ENCODE results near the gene PEAK1.

PEAK1 gene

GRCh38 chr15:77083381-77084160 lies 336.3 kb downstream of the PEAK1 start:
- DNase-seq: peak; percentile 32 to 41

DNA sequence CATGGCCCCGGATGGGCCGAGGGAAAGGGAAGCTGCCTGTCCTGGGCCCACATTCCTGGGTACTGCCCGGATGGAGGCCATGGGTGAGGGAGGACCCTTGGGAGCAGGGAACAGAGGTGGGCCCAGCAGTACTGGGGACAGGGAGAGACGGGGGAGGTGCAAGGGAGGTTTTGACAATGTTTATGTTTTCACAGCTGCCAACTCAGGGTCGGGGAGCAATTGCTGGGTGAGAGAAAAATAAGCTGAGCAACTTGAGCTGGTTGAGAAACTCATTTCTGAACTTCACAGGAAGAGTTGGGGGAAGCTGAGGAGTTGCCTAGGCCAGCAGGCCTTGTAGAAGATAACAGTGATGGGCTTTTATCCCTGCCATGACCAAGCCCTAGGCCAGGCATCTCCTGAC lies 337.9 kb downstream of the PEAK1 start:
- no peak for DNase-seq

DNA sequence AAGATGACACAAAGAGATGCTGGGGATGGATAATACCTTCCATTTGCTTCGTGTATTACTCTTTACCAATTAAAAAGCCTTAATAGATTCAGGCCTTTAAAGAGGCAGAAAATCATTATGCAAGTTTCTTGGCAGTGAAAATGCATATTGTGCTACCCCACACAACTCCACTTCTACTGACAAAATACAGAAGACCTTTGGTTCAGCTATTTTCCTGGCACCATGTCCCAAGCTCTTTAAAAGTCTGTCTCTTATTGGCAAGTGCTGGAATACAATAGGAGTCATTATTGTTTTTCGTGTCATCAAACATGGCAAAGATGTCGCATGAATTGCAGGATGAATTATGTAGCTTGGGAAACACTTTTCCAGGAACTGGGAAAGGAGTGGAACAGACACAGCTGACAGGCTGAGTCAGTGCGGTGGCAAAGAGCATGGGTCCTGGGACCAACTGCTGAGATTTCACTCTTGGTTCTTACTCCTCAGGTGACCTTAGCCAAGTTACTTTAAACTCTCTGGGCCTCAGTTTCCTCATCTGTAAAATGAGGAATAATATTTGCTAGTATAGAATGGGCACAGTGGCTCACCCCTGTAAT lies 343.5 kb downstream of the PEAK1 start:
- no peak for DNase-seq

DNA sequence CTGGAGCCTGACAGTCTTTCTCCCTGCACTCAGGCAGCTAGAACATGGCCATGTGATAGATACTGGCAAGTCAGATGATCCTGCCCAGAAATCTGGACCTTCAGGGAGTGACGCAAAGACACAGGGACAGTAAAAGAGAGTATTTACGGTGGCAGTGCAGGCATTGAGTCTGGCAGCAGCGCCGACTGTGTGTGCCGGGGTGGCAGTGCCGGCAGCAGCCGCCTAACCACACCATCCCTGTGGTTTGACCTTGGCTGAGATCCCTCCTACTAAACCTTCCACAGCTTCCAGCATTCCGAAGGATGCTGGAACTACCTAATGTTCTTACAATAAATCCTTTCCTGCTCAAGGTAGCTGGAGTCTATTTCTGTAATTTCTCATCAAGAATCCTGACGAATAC lies 344.4 kb downstream of the PEAK1 start:
- no peak for DNase-seq

- DNase-seq: no peak
These were observed 345.6 kb downstream of the PEAK1 start for GRCh38 chr15:77074350-77074749.

GRCh38 chr15:77071305-77072223 lies 348.3 kb downstream of the PEAK1 start:
- no peak for DNase-seq

DNA sequence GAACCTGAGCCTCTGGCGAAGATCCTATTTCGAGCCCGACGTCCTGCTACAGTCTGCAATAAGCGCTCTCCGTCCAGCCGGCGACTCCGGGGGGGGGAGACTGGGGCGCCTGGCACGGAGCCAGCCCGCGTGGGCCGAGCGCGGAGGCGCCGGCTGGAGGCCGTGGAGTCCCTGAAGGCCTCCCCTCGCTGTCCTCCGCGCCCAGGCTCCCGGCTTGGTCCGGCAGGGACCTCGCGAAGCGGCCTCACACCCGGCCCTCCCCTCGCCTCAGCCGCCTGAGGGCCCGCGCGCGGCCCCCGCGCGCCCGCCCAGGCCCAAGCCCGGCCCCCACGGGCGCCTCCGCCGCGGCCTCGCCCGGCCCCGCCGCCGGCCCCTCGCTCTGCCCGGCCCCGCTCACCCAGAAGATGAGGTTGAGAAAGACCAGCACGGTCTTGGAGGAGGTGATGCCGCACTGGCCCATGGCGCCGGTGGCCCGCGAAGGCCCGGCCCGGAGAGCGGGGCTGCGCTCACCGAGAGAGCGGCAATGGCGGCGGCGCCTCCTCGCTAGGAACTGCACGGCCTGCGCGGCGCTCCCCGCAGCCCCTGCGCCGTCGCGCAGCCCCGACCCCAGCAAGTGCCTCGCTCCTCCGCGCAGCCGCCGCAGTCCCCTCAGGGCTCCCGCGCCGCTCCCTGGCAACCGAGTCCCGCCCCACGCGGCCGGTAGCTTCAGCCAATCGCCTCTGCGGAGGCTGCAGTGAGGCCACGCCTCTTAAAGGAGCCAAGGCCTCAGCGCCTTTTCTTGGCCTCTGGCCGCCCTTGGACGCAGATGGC lies 349.2 kb downstream of the PEAK1 start, which contains the start of gene TSPAN3:
TSS of gene TSPAN3 (minus strand) at position 615 of the 810 bp plus-strand sequence. CDS start at position 460, 155 bp downstream.
- DNase-seq: peak; percentile 88 to 89

- DNase-seq: no peak
These were observed 349.8 kb downstream of the PEAK1 start for GRCh38 chr15:77070180-77070494.

GRCh38 chr15:77069521-77070121 lies 350.3 kb downstream of the PEAK1 start:
- DNase-seq: no peak

GRCh38 chr15:77068633-77069032 lies 351.3 kb downstream of the PEAK1 start:
- no peak for DNase-seq

- DNase-seq: no peak
These were observed 352.1 kb downstream of the PEAK1 start for GRCh38 chr15:77067691-77068367.

DNA sequence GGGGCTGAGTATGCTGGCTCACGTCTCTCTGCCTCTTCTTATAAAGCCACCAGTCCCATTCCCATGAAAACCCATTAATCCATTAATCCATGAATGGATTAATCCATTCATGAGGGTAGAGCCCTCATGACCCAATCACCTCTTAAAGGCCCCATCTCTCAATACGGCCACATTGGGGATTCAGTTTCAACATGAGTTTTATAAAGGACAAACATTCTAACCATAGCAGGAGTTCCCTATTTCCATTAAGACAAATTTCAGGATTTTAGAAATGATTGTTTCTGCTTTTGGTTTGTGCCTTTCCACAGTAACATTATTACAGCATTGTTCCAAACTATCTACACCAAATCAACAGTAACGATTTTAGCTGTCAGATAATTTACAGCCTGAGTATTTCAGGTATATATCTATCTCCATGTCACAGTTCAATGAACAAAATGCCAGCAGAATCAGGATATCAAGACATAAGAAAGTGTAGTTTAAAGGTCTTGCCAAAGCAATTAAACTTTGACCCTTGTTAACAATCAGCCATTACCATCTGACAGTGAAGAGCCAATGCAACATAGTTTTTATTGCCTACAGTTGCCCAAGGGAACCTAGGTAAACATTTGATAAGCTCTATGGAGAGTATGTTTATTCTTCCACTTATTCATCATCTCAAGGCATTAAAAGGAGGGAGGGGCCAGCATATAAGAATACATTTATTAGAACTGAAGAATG lies 352.8 kb downstream of the PEAK1 start:
- DNase-seq: no peak

- DNase-seq: no peak
These were observed 355.2 kb downstream of the PEAK1 start for GRCh38 chr15:77064539-77065308.

- DNase-seq: no peak
These were observed 355.8 kb downstream of the PEAK1 start for GRCh38 chr15:77064063-77064462.

DNA sequence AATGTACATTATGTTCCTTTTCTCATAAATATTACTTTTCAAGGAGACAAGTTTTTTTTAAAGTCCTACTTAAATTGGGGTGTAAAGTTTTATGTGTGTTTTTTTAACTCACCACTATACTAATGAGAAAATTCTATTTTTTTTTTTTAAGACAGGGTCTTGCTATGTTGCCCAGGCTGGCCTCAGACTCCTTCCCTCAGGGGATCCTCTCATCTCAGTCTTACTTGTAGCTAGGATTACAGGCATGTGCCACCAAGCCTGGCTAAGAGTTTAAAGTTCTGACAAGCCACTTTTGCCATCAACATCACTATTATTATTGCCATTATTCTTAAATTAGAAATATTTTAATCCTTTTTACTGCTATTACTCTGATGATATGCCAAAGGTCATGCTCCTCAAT lies 356.7 kb downstream of the PEAK1 start:
- no peak for DNase-seq

- no peak for DNase-seq
These were observed 359.4 kb downstream of the PEAK1 start for GRCh38 chr15:77060546-77060945.

- DNase-seq: no peak
These were observed 360.0 kb downstream of the PEAK1 start for GRCh38 chr15:77059786-77060361.

- no peak for DNase-seq
These were observed 361.4 kb downstream of the PEAK1 start for GRCh38 chr15:77058468-77058867.

DNA sequence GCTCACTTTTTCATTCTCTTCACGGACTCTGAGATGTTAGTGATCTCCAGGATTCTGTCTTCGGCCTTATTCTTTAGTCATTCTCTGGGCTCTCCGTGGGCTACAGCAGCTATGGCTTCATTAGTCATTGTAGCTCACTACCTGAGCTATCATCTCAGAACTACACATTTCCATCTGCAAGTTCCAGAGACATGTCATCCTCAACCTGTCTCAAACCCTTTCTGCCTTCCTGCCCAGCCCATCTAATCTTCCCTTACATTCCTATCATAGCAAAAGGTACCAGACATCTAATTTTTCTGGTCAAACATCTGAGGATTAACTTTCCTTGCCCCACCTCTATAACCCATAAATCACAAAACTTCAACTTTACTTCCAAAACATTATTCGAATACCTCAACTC lies 362.2 kb downstream of the PEAK1 start:
- no peak for DNase-seq

GRCh38 chr15:77057072-77057471 lies 362.8 kb downstream of the PEAK1 start:
- no peak for DNase-seq
